ENCODE data around the gene ADCY6.
A peak's percentile ranks its signal among the peaks of the same experiment; 100 is the strongest.

ADCY6 gene

DNA sequence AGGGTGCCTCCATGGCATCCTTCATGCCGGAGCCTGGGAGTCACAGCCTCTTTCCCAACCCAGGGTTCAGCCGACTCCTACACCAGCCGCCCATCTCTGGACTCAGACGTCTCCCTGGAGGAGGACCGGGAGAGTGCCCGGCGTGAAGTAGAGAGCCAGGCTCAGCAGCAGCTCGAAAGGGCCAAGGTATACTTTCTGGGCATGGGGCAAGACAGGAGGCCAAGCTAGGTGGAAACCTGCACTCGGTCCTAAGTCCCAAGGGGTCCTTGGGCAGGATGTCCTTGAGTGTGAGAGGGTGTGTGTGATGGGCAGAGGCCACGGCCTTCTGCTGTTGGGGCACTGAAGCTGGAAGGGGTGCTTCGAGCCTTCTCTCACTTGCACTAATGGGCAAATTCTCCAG is 34.4 kb upstream of the ADCY6 start:
- Histone ChIP-seq H3K36me3 (peaks cover 53% of the 10 kb centered on the region), H3K27ac (no peak overlapping the region), H3K4me3 (ENCODE audit: low read depth, low read length) (no peak overlapping the region), H3K27me3 (ENCODE audit: insufficient read depth, low read depth, severe bottlenecking) (no peaks in the 10 kb centered on the region), H3K9me3 (ENCODE audit: severe bottlenecking) (no peaks in the 10 kb centered on the region)
- TF ChIP-seq, protein P1, sequence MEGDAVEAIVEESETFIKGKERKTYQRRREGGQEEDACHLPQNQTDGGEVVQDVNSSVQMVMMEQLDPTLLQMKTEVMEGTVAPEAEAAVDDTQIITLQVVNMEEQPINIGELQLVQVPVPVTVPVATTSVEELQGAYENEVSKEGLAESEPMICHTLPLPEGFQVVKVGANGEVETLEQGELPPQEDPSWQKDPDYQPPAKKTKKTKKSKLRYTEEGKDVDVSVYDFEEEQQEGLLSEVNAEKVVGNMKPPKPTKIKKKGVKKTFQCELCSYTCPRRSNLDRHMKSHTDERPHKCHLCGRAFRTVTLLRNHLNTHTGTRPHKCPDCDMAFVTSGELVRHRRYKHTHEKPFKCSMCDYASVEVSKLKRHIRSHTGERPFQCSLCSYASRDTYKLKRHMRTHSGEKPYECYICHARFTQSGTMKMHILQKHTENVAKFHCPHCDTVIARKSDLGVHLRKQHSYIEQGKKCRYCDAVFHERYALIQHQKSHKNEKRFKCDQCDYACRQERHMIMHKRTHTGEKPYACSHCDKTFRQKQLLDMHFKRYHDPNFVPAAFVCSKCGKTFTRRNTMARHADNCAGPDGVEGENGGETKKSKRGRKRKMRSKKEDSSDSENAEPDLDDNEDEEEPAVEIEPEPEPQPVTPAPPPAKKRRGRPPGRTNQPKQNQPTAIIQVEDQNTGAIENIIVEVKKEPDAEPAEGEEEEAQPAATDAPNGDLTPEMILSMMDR (IDR thresholded peaks at IDR 0.05; ENCODE audit: low read depth, low read length), result no peak
- DNase-seq, result no peak

GRCh38 chr12:48822711-48823110 is 33.8 kb upstream of the ADCY6 start:
- Histone ChIP-seq H3K27ac (no peak overlapping the region), H3K36me3 (peaks cover 47% of the 10 kb centered on the region), H3K27me3 (ENCODE audit: insufficient read depth, low read depth, severe bottlenecking) (no peaks in the 10 kb centered on the region), H3K4me3 (ENCODE audit: low read depth, low read length) (no peak overlapping the region), H3K9me3 (ENCODE audit: severe bottlenecking) (no peaks in the 10 kb centered on the region)
- DNase-seq, result no peak
- TF ChIP-seq, protein P1 (IDR thresholded peaks at IDR 0.05; ENCODE audit: low read depth, low read length), result no peak

DNA sequence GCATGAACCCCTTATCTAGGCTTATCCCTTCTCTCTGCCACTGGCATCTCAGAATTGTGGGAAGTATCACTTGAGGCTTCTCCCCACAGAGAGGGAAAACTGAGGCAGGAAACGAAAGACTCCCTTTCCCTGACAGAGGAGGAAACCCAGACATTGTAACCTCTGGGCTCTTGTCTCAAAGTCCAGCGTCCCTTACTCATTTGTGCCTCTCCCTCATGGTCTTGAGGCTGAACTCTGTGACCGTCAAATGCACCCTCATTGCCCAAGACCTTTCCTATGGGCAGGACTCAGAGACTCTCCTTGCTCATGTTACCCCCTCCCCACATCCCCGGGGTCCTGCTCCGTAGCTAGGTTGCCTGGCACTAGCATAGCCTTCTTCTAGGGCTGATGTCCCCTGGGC is 33.2 kb upstream of the ADCY6 start:
- H3K9me3 ChIP-seq (ENCODE audit: severe bottlenecking), result no peaks in the 10 kb centered on the region
- H3K36me3 ChIP-seq, result peaks cover 41% of the 10 kb centered on the region
- H3K27me3 ChIP-seq (ENCODE audit: insufficient read depth, low read depth, severe bottlenecking), result no peaks in the 10 kb centered on the region
- H3K27ac ChIP-seq, result no peak overlapping the region
- no peak for DNase-seq
- TF ChIP-seq, protein P1 (IDR thresholded peaks at IDR 0.05; ENCODE audit: low read depth, low read length), result no peak
- H3K4me3 ChIP-seq (ENCODE audit: low read depth, low read length), result no peak overlapping the region

GRCh38 chr12:48819986-48820725 is 31.3 kb upstream of the ADCY6 start:
- no peaks in the 10 kb centered on the region for H3K9me3 ChIP-seq (ENCODE audit: severe bottlenecking)
- no peak overlapping the region for H3K27ac ChIP-seq
- no peaks in the 10 kb centered on the region for H3K27me3 ChIP-seq (ENCODE audit: insufficient read depth, low read depth, severe bottlenecking)
- DNase-seq, result no peak
- no peak overlapping the region for H3K4me3 ChIP-seq (ENCODE audit: low read depth, low read length)
- TF ChIP-seq, protein P1 (IDR thresholded peaks at IDR 0.05; ENCODE audit: low read depth, low read length), result no peak
- H3K36me3 ChIP-seq, result peaks cover 25% of the 10 kb centered on the region

- DNase-seq, result peak; percentile 39
- TF ChIP-seq, protein P1 (IDR thresholded peaks at IDR 0.05; ENCODE audit: low read depth, low read length), result peak; percentile 37; the same call in 1 of the 2 replicates
- peak overlapping the region; percentile 85 for H3K27ac ChIP-seq
- H3K4me3 ChIP-seq (ENCODE audit: low read depth, low read length), result peak overlapping the region; percentile 72
- H3K36me3 ChIP-seq, result peaks cover 13% of the 10 kb centered on the region; the same call in 1 of the 2 replicates
- no peaks in the 10 kb centered on the region for H3K9me3 ChIP-seq (ENCODE audit: severe bottlenecking)
- H3K27me3 ChIP-seq (ENCODE audit: insufficient read depth, low read depth, severe bottlenecking), result no peaks in the 10 kb centered on the region
Observed at GRCh38 chr12:48818831-48819590, 30.1 kb upstream of the ADCY6 start.

Data from WERI-Rb-1 (cell line).